Choroid plexus epithelial cell (primary cell): ENCODE data around the gene GPRIN1.
"Not testable (repeated sequence)": the region's sequence is repeated elsewhere in the genome, so short reads cannot be mapped to it uniquely, and the experiment has no call there.

Source experiments
- DNase-seq: peaks from one replicate; pipeline ENCODE4 v3.0.0-alpha.2; 2010; ENCODE audit warnings: low read depth
- H3K4me3 ChIP-seq: 2 replicates; pipeline ENCODE4 v1.5.1; 2011; ENCODE audit warnings: low read depth, mild to moderate bottlenecking, control low read depth, low read length, moderate library complexity
- TF ChIP-seq, protein P1 (sequence below): conservative IDR thresholded peaks from 2 replicates; pipeline ENCODE4 v1.5.1; 2011; ENCODE audit warnings: low read depth, mild to moderate bottlenecking, control low read depth, inconsistent platforms, low read length, moderate library complexity

GPRIN1 gene

GRCh38 chr5:176560364-176560763 is 49.6 kb downstream of the GPRIN1 start:
- DNase-seq = no peak
- no peak overlapping the region for H3K4me3 ChIP-seq
- TF ChIP-seq, protein P1, sequence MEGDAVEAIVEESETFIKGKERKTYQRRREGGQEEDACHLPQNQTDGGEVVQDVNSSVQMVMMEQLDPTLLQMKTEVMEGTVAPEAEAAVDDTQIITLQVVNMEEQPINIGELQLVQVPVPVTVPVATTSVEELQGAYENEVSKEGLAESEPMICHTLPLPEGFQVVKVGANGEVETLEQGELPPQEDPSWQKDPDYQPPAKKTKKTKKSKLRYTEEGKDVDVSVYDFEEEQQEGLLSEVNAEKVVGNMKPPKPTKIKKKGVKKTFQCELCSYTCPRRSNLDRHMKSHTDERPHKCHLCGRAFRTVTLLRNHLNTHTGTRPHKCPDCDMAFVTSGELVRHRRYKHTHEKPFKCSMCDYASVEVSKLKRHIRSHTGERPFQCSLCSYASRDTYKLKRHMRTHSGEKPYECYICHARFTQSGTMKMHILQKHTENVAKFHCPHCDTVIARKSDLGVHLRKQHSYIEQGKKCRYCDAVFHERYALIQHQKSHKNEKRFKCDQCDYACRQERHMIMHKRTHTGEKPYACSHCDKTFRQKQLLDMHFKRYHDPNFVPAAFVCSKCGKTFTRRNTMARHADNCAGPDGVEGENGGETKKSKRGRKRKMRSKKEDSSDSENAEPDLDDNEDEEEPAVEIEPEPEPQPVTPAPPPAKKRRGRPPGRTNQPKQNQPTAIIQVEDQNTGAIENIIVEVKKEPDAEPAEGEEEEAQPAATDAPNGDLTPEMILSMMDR = no peak

- TF ChIP-seq, protein P1 = peak; percentile 2
- DNase-seq = no peak
- no peak overlapping the region for H3K4me3 ChIP-seq
Measured at GRCh38 chr5:176559683-176560082, 50.3 kb downstream of the GPRIN1 start.

GRCh38 chr5:176557846-176558245 is 52.1 kb downstream of the GPRIN1 start:
- DNase-seq = no peak
- H3K4me3 ChIP-seq = no peak overlapping the region
- TF ChIP-seq, protein P1 = no peak

DNA sequence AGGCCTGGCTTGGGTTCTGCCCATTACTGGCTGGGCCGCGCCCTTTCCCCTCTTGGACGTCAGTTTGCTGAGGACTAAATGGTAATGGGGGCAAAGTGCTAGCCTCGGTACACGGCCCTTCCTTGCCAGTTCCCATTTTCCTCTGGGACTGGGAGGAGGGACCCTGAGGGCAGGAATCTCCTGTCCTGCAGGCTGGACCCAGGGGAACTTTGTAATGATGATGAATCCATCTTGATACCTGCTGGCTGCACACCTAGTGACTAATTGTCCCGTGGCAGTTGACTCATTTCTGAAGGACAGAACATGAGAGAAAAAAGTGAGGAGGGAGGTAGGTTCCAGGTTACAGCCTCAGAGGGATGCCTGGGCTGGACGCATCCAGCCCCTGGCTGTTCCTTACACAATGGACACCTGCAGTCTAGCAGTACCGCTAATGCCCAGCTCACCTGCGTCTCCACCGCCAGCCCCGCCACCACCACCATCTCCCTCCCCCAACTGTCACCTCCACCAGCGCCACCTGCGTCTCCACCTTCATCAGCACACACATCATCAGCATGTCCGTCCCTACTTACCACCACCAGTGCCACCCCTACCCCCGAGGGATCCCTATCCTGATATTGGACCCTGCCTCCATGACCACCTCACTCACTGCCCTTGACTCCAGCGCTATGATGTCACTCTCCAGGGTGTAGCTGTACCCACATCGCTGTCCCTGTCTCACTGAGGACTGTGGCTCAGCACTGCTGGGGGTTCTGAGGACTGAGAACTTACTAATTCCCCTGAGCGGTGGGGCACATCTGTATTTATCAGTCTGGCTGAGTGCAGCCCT is 56.5 kb downstream of the GPRIN1 start:
- DNase-seq = no peak
- H3K4me3 ChIP-seq = no peak overlapping the region
- TF ChIP-seq, protein P1 = no peak

DNA sequence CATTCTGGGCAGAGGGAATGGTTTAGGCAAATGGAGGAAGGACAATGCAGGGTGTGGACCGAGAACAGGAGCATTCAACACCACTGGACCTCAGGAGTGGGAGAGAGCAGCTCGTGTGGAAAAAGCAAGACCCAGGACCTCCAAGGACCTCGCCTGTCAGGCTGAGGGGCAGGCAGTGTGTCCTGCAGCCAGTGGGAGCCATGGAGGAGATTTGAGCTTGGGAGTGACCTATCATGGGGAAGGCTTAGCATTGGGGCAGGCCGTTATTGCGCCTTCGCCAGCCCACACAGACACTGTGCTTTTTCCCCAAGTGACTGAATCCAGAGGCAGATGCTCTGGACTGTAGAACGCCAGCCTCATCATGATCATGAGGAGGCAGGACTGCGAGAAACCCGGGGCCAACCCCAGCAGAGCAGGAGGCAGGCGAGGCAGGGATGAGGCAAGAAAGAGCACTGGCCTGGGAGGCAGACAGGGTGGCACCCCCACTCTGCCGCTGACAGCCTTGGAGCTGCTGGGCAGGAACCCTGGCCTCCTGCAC is 57.6 kb downstream of the GPRIN1 start:
- TF ChIP-seq, protein P1 = no peak
- H3K4me3 ChIP-seq = no peak overlapping the region
- DNase-seq = no peak

- not testable (repeated sequence) for H3K4me3 ChIP-seq, DNase-seq
Measured at GRCh38 chr5:176550937-176551336, 59.0 kb downstream of the GPRIN1 start.

DNA sequence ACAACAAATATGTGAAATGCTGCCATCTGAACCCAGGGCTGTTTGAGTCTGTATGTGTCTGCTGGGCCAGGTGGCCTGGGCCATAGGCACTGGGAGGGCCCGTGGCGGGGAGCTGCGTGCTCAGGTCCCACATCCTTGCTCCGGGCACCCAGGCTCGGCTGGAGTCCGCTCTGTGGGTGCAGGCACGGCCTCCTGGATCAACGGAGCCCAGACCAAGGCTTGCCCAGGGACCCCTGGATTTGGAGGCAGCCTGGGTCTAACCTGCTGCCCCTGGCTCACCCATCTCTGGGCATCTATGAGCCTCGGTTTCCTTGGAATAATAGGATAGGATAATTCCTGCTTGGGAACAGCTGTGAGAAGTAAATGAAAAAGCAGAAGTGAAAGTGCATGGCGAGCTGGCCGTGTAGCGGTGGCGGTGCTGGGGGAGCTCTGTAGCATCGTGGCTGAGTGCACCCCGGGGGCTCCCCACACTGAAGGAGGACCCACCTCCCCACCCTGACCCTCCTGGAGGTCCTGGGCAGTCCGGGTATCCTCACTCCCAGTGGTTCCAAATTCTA is 59.6 kb downstream of the GPRIN1 start:
- DNase-seq = no peak
- no peak overlapping the region for H3K4me3 ChIP-seq
- TF ChIP-seq, protein P1 = no peak
